ENCODE results near the gene LRMDA.
A peak's percentile ranks its signal among the peaks of the same experiment; 100 is the strongest.
"Not testable (repeated sequence)": the region's sequence is repeated elsewhere in the genome, so short reads cannot be mapped to it uniquely, and the experiment has no call there.

LRMDA gene

DNA sequence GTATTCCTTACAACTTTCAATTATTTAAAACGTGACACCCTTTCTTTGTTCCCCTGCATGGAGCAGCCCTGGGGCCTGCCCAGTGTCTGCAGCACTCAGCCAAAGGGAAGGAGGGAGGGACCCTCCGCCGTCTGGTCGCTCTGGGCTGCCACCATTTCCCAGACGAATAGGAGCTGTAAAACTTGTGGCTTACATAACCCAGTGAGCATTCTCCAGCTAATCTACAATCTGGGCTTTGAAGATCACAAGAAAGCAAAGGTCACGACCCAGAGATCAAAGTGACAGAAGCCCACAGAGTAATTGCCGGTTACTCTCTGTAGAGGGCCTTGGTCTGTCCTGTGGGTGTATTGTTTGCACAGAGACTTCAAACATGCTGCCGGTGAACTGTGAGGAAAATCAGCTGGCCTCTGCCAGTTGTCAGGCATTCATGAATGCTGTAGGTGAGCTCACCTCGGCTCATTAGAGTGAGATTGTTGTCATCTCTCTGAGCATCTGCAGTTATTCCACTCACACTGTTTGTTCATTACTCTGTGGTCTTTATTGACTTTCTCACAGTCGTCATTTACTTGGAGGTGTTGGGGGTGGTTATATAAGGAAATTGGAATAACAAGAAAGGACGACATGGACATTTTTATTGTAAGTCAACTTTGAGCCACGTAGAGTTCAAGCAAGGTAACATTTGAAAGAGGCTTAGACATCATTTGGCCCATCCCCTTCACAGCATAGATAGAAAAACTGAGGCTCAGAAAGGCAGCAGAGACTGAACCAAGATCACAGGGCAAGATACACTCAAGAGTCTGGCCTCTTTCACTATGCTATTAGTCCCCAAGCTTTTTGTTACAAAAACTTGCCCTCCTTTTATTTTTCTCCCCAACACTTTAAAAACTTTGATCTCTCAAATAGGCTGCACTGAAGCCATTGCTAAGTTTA is 619.8 kb downstream of the LRMDA start:
- no peak for DNase-seq (ENCODE audit: low read depth)

DNA sequence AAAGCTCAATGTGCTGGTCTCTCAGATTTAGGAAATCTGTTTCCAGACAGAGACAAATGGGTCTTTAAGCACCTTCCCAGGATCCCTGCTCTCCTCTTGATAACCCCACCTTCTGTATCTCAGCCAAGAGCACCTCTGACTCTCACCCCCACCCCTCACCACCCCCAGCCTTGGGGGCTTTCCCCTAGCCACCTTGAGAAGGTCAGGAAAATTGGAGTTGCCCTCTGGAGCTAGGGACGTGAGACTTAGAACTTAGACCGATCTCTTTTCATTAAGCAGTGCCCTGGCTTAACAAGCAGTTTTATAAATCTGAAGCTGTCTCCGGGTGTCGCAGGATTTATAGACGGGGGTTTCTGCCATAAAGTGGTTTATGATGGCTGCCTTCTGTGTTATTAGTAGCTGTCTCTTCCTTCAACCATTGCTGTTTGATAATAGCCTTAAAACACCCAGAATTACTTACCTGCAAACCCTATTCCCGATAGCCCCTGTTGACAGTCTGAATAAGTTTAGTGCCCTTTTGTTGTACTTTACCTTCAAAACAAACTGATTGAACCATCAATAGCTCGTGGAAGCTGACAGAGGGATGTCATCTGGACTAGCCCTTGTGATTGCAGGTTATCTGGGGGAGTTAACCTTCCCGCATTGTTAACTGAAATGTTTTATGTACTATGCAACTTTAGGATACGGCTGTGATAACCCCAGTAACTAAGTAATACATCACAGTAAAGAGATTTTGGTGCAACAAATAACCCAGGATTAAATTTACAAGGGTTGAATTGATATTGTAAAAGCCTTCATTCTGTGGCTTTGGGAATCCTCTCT is 621.5 kb downstream of the LRMDA start:
- DNase-seq (ENCODE audit: low read depth): no peak

- no peak for DNase-seq (ENCODE audit: low read depth)
These were observed 624.0 kb downstream of the LRMDA start for GRCh38 chr10:76055466-76055865.

DNA sequence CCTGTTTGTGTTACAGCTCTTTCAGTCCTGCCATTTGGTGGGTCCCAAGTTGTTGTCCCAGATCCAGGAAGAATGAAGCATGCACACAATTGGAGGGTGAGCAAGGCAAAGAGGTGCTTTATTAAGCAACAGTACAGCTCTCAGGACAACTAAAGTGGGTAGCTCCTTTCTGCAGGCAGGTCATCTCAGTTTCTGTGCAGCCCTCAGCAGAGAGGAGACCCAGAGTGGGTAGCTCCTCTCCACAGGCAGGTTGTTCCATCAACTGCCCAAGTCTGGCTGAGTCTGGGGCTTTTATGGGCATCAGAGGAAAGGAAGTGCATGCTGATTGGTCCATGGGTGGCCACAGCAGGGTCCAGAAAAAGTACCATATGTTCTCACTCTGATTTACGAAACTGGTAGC is 624.5 kb downstream of the LRMDA start:
- DNase-seq (ENCODE audit: low read depth): no peak

GRCh38 chr10:76060993-76061392 is 629.6 kb downstream of the LRMDA start:
- DNase-seq (ENCODE audit: low read depth): not testable (repeated sequence)

DNA sequence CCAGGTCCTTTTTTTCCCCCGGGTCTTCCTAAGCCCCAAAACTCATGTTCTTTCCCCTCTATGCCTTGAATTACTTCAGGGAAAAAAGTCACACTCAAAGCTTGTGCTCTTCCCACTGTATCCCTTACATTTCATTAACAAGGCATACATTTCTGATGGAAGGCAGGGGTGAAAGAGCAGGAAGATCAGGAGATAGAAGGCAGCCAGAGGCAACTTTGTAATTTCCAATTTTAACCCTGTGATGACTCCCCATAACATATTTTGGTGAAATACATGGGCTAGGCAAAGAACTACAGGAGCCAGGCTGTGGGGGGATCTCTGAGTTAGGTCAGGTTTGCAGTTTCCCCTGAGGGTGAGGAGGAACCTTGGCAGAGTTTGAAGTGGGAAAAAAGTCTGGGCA is 635.0 kb downstream of the LRMDA start:
- no peak for DNase-seq (ENCODE audit: low read depth)

- no peak for DNase-seq (ENCODE audit: low read depth)
These were observed 636.0 kb downstream of the LRMDA start for GRCh38 chr10:76067447-76067846.

DNA sequence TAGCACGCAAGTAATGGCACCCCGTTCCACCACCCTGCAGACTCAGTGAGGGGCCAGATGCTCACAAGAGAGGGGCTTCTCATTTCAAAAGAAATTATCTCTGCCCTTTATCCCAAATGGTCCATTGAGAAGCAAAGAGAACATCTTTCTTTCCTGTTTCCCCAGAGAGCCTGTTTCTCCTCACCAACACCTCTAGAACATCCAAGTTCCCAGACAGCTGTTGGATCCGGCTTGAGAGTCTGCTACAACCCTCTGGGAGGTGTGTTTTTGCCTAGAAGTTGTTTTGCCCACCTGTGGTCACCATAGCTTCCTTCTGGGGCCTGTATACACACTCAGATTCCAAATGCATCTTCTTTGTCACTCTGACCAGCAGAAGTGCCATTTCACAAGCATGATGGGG is 637.4 kb downstream of the LRMDA start:
- no peak for DNase-seq (ENCODE audit: low read depth)

DNA sequence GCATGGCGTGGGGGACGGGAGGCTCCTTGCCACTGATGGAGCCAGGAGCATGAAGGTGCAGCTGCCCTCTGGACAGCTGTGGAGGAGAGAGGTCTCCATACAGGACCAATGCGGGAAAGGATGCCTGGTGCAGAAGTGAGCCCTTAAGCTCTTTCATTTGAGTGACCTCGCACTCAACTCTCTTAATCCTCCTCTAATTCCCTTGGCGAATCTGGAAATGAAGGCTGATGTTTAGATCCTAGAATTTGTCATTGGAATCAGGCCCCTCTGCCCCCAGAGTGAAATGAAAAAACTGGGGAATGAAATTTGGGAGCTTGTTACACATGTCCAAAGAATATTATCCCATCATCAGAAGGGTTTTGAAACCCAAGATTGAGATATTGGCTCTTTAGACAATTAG is 639.5 kb downstream of the LRMDA start:
- no peak for DNase-seq (ENCODE audit: low read depth)

DNA sequence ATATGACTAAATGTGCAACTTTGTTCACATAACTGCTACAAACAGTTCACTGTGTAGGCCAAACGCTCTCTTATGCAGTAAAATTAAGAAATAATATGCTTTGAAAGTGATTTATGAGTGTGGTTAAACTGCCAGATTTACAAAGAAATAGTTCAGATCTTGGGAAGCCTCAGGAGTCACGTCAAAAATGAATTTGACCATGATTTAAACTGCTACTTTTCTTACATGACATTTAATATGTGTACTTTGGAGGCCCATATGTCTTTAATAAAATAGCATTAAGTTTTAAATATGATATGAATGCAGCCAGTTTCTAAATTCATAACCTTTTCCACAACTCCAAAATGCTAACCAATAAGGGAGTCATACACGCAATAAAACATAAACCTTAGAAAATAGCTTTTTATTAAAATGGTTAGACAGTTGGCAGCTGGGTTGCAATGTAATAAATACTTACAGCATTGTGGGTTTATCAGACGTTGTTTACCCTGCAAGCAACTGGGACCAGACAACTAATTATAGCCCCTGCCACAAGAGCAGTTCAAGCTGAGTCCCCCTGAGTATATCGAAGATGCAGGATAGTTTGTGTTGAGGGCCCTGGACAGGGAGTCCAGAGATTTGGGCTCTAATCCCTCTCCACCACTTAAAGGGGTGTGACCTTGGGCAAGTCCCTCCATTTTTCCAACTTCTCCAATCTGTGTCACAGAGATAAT is 640.4 kb downstream of the LRMDA start:
- peak; percentile 63 for DNase-seq (ENCODE audit: low read depth)

DNA sequence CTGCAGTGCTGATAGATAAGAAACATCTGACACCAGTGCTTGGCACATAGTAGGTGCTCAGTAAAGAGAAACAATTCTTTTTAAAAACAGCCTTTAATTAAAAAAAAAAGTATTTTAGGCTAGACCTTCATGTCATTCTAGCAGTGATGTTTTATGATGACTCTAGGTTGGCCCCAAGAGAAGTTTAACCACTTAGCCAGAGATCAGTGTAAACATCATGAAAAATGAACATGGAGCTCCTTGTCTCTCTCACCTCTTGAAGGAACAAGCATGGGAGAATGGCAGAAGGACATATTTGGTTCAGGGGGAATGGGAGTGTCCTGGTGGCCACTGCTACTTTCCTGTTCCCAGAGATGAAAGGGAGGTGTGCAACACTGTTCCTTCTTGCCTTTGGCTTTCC is 641.0 kb downstream of the LRMDA start:
- DNase-seq (ENCODE audit: low read depth): no peak

GRCh38 chr10:76073524-76073923 is 642.1 kb downstream of the LRMDA start:
- no peak for DNase-seq (ENCODE audit: low read depth)

DNA sequence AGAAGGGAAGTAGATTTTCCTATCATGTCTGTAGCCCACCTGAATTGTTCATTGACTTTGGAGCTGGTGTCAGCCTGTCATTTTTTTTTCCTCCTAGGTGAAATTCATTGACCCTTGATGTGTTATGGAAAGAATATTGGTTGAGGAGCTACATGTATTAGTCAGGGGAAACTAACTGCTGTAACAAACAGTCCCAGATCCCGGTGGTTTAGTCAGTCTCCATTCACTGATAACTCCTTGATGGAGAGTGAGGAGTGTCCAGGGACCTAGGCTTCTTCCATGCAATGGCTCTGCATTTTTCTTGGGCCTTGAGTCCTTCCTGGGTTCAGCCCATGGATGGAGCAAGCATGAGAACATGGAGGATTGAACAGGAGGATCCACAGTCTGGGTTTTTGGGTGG is 643.2 kb downstream of the LRMDA start:
- no peak for DNase-seq (ENCODE audit: low read depth)

DNA sequence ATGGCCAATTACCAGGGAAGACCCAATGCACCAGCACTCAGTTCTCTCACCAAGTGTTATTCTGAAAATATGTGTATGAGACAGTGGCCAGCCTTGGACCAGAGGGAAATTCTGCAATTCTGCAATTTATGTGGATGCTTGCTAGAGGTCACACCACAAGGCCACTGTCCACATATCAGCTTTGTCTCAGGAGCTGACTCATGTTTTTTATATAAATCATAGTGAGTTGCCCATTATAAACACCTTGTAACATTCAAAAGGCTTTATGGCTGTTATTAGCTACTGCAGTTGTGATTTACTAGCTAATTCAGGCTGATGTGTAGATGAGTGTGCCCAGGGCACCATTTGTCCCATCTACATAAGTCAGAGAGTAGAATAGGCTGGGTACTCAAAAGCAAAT is 649.0 kb downstream of the LRMDA start:
- DNase-seq (ENCODE audit: low read depth): peak; percentile 83

GRCh38 chr10:76080991-76081390 is 649.6 kb downstream of the LRMDA start:
- peak; percentile 42 for DNase-seq (ENCODE audit: low read depth)

DNA sequence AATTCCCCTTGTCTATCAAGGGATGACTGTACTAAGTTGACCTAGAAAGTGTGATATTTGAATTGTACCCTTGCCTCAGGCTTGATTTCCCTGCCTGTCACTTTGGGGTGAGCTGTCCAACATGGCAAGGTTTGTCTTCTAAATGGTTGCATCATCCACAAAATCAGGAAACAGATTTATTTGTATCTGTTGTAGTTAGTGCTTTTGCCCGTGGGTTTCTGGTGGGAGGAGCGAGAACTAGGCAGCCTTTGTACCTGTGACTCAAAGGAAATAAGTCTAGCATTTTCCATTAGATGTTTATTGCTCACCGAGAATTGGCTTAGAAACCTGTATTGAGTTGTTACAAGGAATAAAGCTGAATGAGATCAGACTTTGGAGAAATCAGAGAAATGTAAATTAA is 650.8 kb downstream of the LRMDA start:
- no peak for DNase-seq (ENCODE audit: low read depth)

GRCh38 chr10:76082956-76083355 is 651.5 kb downstream of the LRMDA start:
- DNase-seq (ENCODE audit: low read depth): peak; percentile 74

- DNase-seq (ENCODE audit: low read depth): no peak
These were observed 653.8 kb downstream of the LRMDA start for GRCh38 chr10:76085002-76085816.

- DNase-seq (ENCODE audit: low read depth): no peak
These were observed 654.4 kb downstream of the LRMDA start for GRCh38 chr10:76085817-76086167.

DNA sequence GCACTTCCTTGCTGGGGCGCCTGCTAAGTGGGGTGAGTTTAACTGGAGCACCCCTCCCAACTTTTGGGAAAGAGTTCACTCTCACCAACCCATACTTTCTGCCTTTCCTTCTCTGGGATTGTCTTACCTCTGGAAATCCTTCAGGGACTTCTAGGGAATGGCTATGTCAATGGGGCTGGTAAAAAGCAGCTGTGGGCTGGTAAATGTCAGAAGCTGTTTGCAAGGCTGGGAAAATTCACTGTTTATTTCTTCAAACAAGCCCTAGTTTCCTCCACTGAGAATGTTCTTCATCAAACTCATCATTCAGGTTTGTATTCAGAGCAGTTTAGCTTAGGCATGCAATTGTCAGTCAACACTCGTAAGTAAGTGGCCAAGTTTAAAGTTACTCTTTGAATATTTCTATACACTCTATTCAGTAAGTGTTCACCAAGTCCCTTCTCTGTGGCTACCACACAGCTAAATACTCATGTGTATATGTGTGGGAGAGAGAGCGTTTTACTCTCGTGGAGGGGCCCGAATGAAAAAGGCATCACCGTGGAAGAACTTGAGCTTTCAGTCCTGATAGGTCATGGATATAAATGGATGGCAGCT is 654.8 kb downstream of the LRMDA start:
- DNase-seq (ENCODE audit: low read depth): no peak
